GM13976 (cell line): ENCODE results near the gene MYO1D.

Experiments used
- DNase-seq: peaks from one replicate; pipeline ENCODE4 v3.0.0; 2012; ENCODE audit warnings: low spot score
- CTCF ChIP-seq: IDR thresholded peaks from 2 replicates; pipeline ENCODE4 v1.5.1; 2012; ENCODE audit warnings: borderline replicate concordance, mild to moderate bottlenecking; ENCODE audit not compliant: insufficient read depth; ENCODE audit errors: extremely low read depth, missing control alignments, control extremely low read depth
- in situ Hi-C: fragments of 300-500 bp; cut with MboI; formaldehyde crosslinking; loops from one replicate; pipeline ENCODE4 v1.12.0; 2022; ENCODE audit warnings: low sequenced_read_pairs, mixed read lengths, inconsistent platforms; ENCODE audit not compliant: unreplicated experiment

Gene MYO1D

GRCh38 chr17:32596628-32597027 is 280.3 kb downstream of the MYO1D start:
- in situ Hi-C loops, result no loop called here
- peak; percentile 65 for DNase-seq
- TF ChIP-seq CTCF, result no peak

- in situ Hi-C loops, result no loop called here
- no peak for TF ChIP-seq CTCF
- no peak for DNase-seq
Measured at GRCh38 chr17:32596206-32596605, 280.7 kb downstream of the MYO1D start.

GRCh38 chr17:32593003-32593402 is 283.9 kb downstream of the MYO1D start:
- TF ChIP-seq CTCF, result no peak
- in situ Hi-C loops, result no loop called here
- no peak for DNase-seq

- DNase-seq, result no peak
- no peak for TF ChIP-seq CTCF
- in situ Hi-C loops, result no loop called here
Measured at GRCh38 chr17:32591405-32591804, 285.5 kb downstream of the MYO1D start.

GRCh38 chr17:32590974-32591373 is 285.9 kb downstream of the MYO1D start:
- TF ChIP-seq CTCF, result no peak
- in situ Hi-C loops, result no loop called here
- DNase-seq, result no peak

GRCh38 chr17:32588982-32589381 is 287.9 kb downstream of the MYO1D start:
- TF ChIP-seq CTCF, result no peak
- in situ Hi-C loops, result no loop called here
- no peak for DNase-seq

- TF ChIP-seq CTCF, result no peak
- DNase-seq, result no peak
Measured at GRCh38 chr17:32588135-32588534, 288.8 kb downstream of the MYO1D start.

More at GRCh38 chr17:32588135-32588534, 288.8 kb downstream of the MYO1D start:
- in situ Hi-C loops, result no loop called here
